Colon (tissue), 2 donors: Measurements from ENCODE around the gene PLA2G2D.
"Not testable (repeated sequence)": the region's sequence is repeated elsewhere in the genome, so short reads cannot be mapped to it uniquely, and the experiment has no call there.

Source experiments
- FAIRE-seq: peaks from 2 replicates; lab custom pipeline; 2012; peaks lifted over from hg19 to GRCh38; lab: Jason Lieb, UNC
- donor health status: control.
- donor health status: control.

Gene PLA2G2D

GRCh38 chr1:20142001-20142710 lies 22.8 kb upstream of the PLA2G2D start:
- no peak for FAIRE-seq

GRCh38 chr1:20141466-20141865 lies 22.1 kb upstream of the PLA2G2D start:
- FAIRE-seq: no peak

- no peak for FAIRE-seq
Measured at GRCh38 chr1:20141001-20141400, 21.7 kb upstream of the PLA2G2D start.

- no peak for FAIRE-seq
Measured at GRCh38 chr1:20139776-20140612, 20.7 kb upstream of the PLA2G2D start.

GRCh38 chr1:20138961-20139550 lies 19.7 kb upstream of the PLA2G2D start, which contains the start of gene PLA2G2F:
Gene PLA2G2F, plus strand, starts transcription at chr1:20139323. Its CDS starts 105 bp downstream, at chr1:20139428.
- FAIRE-seq: no peak

GRCh38 chr1:20138346-20138745 lies 19.0 kb upstream of the PLA2G2D start:
- FAIRE-seq: no peak

GRCh38 chr1:20137604-20138003 lies 18.3 kb upstream of the PLA2G2D start:
- FAIRE-seq: no peak

- FAIRE-seq: no peak
Measured at GRCh38 chr1:20137055-20137454, 17.7 kb upstream of the PLA2G2D start.

- FAIRE-seq: no peak
Measured at GRCh38 chr1:20136249-20136648, 16.9 kb upstream of the PLA2G2D start.

- peak; percentile 14 for FAIRE-seq
Measured at GRCh38 chr1:20134995-20135394, 15.7 kb upstream of the PLA2G2D start.

- FAIRE-seq: not testable (repeated sequence)
Measured at GRCh38 chr1:20130518-20130917, 11.2 kb upstream of the PLA2G2D start.

GRCh38 chr1:20126806-20127440 lies 7.6 kb upstream of the PLA2G2D start:
- FAIRE-seq: no peak

GRCh38 chr1:20126041-20126805 lies 6.9 kb upstream of the PLA2G2D start:
- no peak for FAIRE-seq

- FAIRE-seq: no peak
Measured at GRCh38 chr1:20125100-20125499, 5.8 kb upstream of the PLA2G2D start.

GRCh38 chr1:20124456-20125057 lies 5.2 kb upstream of the PLA2G2D start:
- no peak for FAIRE-seq

- no peak for FAIRE-seq
Measured at GRCh38 chr1:20123722-20124455, 4.6 kb upstream of the PLA2G2D start.

GRCh38 chr1:20120796-20121195 lies 1.5 kb upstream of the PLA2G2D start:
- FAIRE-seq: no peak

GRCh38 chr1:20117236-20117635 lies 2.1 kb downstream of the PLA2G2D start:
- FAIRE-seq: no peak

- no peak for FAIRE-seq
Measured at GRCh38 chr1:20115916-20116315, 3.4 kb downstream of the PLA2G2D start.

GRCh38 chr1:20115479-20115878 lies 3.9 kb downstream of the PLA2G2D start:
- FAIRE-seq: no peak
